Measurements from ENCODE around the gene FXYD5.
A peak's percentile ranks its signal among the peaks of the same experiment; 100 is the strongest.

The FXYD5 gene

GRCh38 chr19:35162471-35163326 is 8.2 kb downstream of the FXYD5 start:
- Histone ChIP-seq H4K20me1 (peaks cover 10 to 59% (median 31%) of the 10 kb centered on the region in 11 experiments; a peak in 20 of 22 replicates), H3K9ac (no peak overlapping the region), H3K4me3 (no peak overlapping the region; a peak in 1 of 20 replicates), H3K27ac (no peak overlapping the region), H3K9me3 (replicated peaks in 1 of 11) (peaks cover 50 to 64% (median 58%) of the 10 kb centered on the region in 11 experiments), H3K36me3 (peaks cover 93 to 100% (median 99%) of the 10 kb centered on the region in 11 experiments), H3K4me2 (no peak overlapping the region), H3K4me1 (peaks cover 14 to 53% (median 50%) of the 10 kb centered on the region in 10 experiments), H3K27me3 (no peaks in the 10 kb centered on the region)
- no peak for TF ChIP-seq Cebpa-rat (IDR thresholded peaks at IDR 0.05)

- Histone ChIP-seq H3K9ac (no peak overlapping the region), H3K9me3 (replicated peaks in 1 of 11) (peaks cover 50 to 64% (median 58%) of the 10 kb centered on the region in 11 experiments), H3K4me3 (0 out of 20 replicates have a peak overlapping the region, but pooled peaks of 1 of the 10 experiments have one; percentile 8), H4K20me1 (peaks cover 10 to 53% (median 15%) of the 10 kb centered on the region in 11 experiments; a peak in 17 of 22 replicates), H3K27ac (no peak overlapping the region), H3K27me3 (no peaks in the 10 kb centered on the region), H3K36me3 (peaks cover 93 to 100% (median 99%) of the 10 kb centered on the region in 11 experiments), H3K4me2 (no peak overlapping the region), H3K4me1 (peaks cover 17 to 37% (median 33%) of the 10 kb centered on the region in 10 experiments)
- TF ChIP-seq Cebpa-rat (IDR thresholded peaks at IDR 0.05): no peak
Measured at GRCh38 chr19:35164418-35164817, 9.9 kb downstream of the FXYD5 start.

- no peak overlapping the region for H3K9ac ChIP-seq
- TF ChIP-seq Cebpa-rat (IDR thresholded peaks at IDR 0.05): no peak
- H4K20me1 ChIP-seq: peaks cover 2 to 47% (median 14%) of the 10 kb centered on the region in 11 experiments; a peak in 16 of 22 replicates
- peaks cover 50 to 64% (median 58%) of the 10 kb centered on the region in 11 experiments for H3K9me3 ChIP-seq (replicated peaks in 1 of 11)
- no peaks in the 10 kb centered on the region for H3K27me3 ChIP-seq
- H3K36me3 ChIP-seq: peaks cover 93 to 100% (median 100%) of the 10 kb centered on the region in 11 experiments
- H3K4me1 ChIP-seq: peaks cover 17 to 33% (median 23%) of the 10 kb centered on the region in 10 experiments
- peak overlapping the region in 1 of 10 experiments; percentile 26; a peak in 1 of 20 replicates for H3K4me3 ChIP-seq
- H3K4me2 ChIP-seq: peak overlapping the region in 1 of 11 experiments; percentile 32; a peak in 1 of 22 replicates
- H3K27ac ChIP-seq: no peak overlapping the region
Measured at GRCh38 chr19:35165200-35166058, 10.9 kb downstream of the FXYD5 start.

GRCh38 chr19:35166100-35167063 is 11.8 kb downstream of the FXYD5 start:
- Histone ChIP-seq H3K27me3 (no peaks in the 10 kb centered on the region), H4K20me1 (peaks cover 0 to 50% (median 13%) of the 10 kb centered on the region in 11 experiments; a peak in 11 of 22 replicates), H3K27ac (no peak overlapping the region; a peak in 1 of 22 replicates), H3K36me3 (peaks cover 87 to 97% (median 97%) of the 10 kb centered on the region in 11 experiments), H3K9me3 (replicated peaks in 1 of 11) (peaks cover 50 to 57% (median 53%) of the 10 kb centered on the region in 11 experiments), H3K4me2 (peak overlapping the region in 9 of 11 experiments; percentile 2 to 79 (median 32); a peak in 11 of 22 replicates), H3K9ac (peak overlapping the region in 2 of 11 experiments; percentile 15 to 42; a peak in 2 of 22 replicates), H3K4me3 (peak overlapping the region in 1 of 10 experiments; percentile 26; a peak in 1 of 20 replicates), H3K4me1 (peaks cover 11 to 32% (median 17%) of the 10 kb centered on the region in 10 experiments; a peak in 19 of 20 replicates)
- TF ChIP-seq Cebpa-rat (IDR thresholded peaks at IDR 0.05): no peak

- H3K27ac ChIP-seq: peak overlapping the region in 5 of 11 experiments; percentile 9 to 38 (median 14); a peak in 4 of 22 replicates
- H3K36me3 ChIP-seq: peaks cover 84 to 97% (median 97%) of the 10 kb centered on the region in 11 experiments
Measured at GRCh38 chr19:35167251-35168119, 12.9 kb downstream of the FXYD5 start.

GRCh38 chr19:35168196-35168595 is 13.7 kb downstream of the FXYD5 start:
- Histone ChIP-seq H4K20me1 (peaks cover 0 to 48% (median 10%) of the 10 kb centered on the region in 11 experiments; a peak in 10 of 22 replicates), H3K4me1 (peaks cover 9 to 32% (median 15%) of the 10 kb centered on the region in 10 experiments; a peak in 16 of 20 replicates), H3K27ac (no peak overlapping the region), H3K4me3 (no peak overlapping the region), H3K9ac (no peak overlapping the region), H3K36me3 (peaks cover 81 to 97% (median 95%) of the 10 kb centered on the region in 11 experiments), H3K9me3 (replicated peaks in 1 of 11) (peaks cover 34 to 51% (median 42%) of the 10 kb centered on the region in 11 experiments), H3K4me2 (peak overlapping the region in 1 of 11 experiments; percentile 79; a peak in 2 of 22 replicates), H3K27me3 (no peaks in the 10 kb centered on the region)
- no peak for TF ChIP-seq Cebpa-rat (IDR thresholded peaks at IDR 0.05)

More at GRCh38 chr19:35167251-35168119, 12.9 kb downstream of the FXYD5 start:
- Histone ChIP-seq H3K4me1 (peaks cover 9 to 32% (median 15%) of the 10 kb centered on the region in 10 experiments; a peak in 16 of 20 replicates), H3K27me3 (no peaks in the 10 kb centered on the region), H3K9me3 (replicated peaks in 1 of 11) (peaks cover 40 to 54% (median 46%) of the 10 kb centered on the region in 11 experiments), H3K9ac (peak overlapping the region in 6 of 11 experiments; percentile 7 to 42 (median 18); a peak in 4 of 22 replicates), H3K4me2 (peak overlapping the region in 9 of 11 experiments; percentile 2 to 79 (median 32); a peak in 11 of 22 replicates), H4K20me1 (peaks cover 0 to 50% (median 10%) of the 10 kb centered on the region in 11 experiments; a peak in 11 of 22 replicates), H3K4me3 (no peak overlapping the region)
- TF ChIP-seq Cebpa-rat (IDR thresholded peaks at IDR 0.05): no peak
